Measurements from ENCODE around the gene DYSF.

The DYSF gene

DNA sequence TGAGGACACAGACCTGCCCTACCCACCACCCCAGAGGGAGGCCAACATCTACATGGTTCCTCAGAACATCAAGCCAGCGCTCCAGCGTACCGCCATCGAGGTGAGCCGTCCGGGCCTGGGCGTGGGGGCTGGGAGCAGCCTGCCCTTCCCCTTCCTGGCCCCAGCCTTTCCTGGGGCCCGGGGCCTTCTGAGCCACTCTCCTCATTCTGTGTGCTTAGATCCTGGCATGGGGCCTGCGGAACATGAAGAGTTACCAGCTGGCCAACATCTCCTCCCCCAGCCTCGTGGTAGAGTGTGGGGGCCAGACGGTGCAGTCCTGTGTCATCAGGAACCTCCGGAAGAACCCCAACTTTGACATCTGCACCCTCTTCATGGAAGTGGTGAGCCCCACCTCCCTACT lies 157.9 kb downstream of the DYSF start:
- Histone ChIP-seq H3K4me2 (ENCODE audit: low read length) (no peak overlapping the region), H4K20me1 (ENCODE audit: insufficient read depth, low read length) (no peaks in the 10 kb centered on the region), H2AFZ (ENCODE audit: low read depth, low read length) (no peak overlapping the region), H3K27me3 (ENCODE audit: low read depth, low read length) (0 out of 2 replicates have a peak, but pooled peaks cover 7% of the 10 kb centered on the region), H3K79me2 (ENCODE audit: low read length) (no peaks in the 10 kb centered on the region), H3K27ac (ENCODE audit: low read length) (no peak overlapping the region), H3K36me3 (replicated peaks; ENCODE audit: low read depth, low read length) (no peaks in the 10 kb centered on the region), H3K9me3 (ENCODE audit: insufficient read depth, low read length) (no peaks in the 10 kb centered on the region), H3K4me3 (ENCODE audit: low read length) (no peak overlapping the region), H3K4me1 (ENCODE audit: low read length) (no peaks in the 10 kb centered on the region), H3K9ac (ENCODE audit: low read length) (no peak overlapping the region)
- TF ChIP-seq, protein P1, sequence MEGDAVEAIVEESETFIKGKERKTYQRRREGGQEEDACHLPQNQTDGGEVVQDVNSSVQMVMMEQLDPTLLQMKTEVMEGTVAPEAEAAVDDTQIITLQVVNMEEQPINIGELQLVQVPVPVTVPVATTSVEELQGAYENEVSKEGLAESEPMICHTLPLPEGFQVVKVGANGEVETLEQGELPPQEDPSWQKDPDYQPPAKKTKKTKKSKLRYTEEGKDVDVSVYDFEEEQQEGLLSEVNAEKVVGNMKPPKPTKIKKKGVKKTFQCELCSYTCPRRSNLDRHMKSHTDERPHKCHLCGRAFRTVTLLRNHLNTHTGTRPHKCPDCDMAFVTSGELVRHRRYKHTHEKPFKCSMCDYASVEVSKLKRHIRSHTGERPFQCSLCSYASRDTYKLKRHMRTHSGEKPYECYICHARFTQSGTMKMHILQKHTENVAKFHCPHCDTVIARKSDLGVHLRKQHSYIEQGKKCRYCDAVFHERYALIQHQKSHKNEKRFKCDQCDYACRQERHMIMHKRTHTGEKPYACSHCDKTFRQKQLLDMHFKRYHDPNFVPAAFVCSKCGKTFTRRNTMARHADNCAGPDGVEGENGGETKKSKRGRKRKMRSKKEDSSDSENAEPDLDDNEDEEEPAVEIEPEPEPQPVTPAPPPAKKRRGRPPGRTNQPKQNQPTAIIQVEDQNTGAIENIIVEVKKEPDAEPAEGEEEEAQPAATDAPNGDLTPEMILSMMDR (IDR thresholded peaks at IDR 0.05; ENCODE audit: low read depth, low read length), result no peak
- no peak for TF ChIP-seq EZH2phosphoT487 (IDR thresholded peaks at IDR 0.05; ENCODE audit: low read depth)

DNA sequence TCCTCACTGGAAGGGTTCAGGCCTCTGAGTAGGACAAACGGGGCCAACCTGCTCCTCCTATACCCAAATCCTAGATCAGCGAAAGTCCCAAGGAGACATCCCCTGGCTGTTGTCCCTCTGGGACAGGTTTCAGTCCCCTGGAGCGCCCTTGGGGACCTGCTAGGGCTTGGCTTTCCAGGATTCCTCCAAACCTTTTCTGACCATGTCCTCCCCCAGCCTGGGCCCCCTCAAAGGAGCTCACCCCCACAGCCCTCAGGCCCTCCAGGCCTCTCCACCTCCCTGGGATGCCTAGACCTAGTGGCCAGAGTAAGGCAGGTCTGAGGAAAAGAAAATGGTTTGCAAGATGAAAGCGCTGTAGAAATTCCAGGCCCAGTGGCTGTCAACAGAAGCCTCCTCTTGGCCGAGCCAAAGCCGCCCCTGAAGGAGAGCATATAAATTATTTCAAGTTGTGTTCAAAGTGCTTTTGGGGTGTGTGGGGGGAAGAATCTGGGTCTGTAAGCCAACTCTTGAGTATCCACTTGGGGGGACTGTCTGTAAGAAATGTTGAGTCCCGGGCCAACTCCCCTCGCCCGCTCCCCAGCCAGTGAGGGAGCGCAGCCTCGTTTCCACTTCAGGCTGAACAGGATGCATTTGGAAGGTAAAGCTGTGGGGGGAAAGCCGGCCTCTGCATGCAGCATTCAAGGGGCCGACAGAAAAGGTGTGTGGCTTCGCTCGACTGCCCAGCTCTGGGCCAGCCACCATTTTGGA lies 158.6 kb downstream of the DYSF start:
- no peak overlapping the region for H3K9ac ChIP-seq (ENCODE audit: low read length)
- 0 out of 2 replicates have a peak, but pooled peaks cover under 1% of the 10 kb centered on the region for H3K27me3 ChIP-seq (ENCODE audit: low read depth, low read length)
- H3K36me3 ChIP-seq (replicated peaks; ENCODE audit: low read depth, low read length), result no peaks in the 10 kb centered on the region
- no peak for TF ChIP-seq EZH2phosphoT487 (IDR thresholded peaks at IDR 0.05; ENCODE audit: low read depth)
- TF ChIP-seq, protein P1 (IDR thresholded peaks at IDR 0.05; ENCODE audit: low read depth, low read length), result no peak
- H3K79me2 ChIP-seq (ENCODE audit: low read length), result no peaks in the 10 kb centered on the region
- no peak overlapping the region for H3K27ac ChIP-seq (ENCODE audit: low read length)
- H3K9me3 ChIP-seq (ENCODE audit: insufficient read depth, low read length), result no peaks in the 10 kb centered on the region
- H2AFZ ChIP-seq (ENCODE audit: low read depth, low read length), result no peak overlapping the region
- no peaks in the 10 kb centered on the region for H3K4me1 ChIP-seq (ENCODE audit: low read length)
- no peak overlapping the region for H3K4me3 ChIP-seq (ENCODE audit: low read length)
- no peaks in the 10 kb centered on the region for H4K20me1 ChIP-seq (ENCODE audit: insufficient read depth, low read length)
- H3K4me2 ChIP-seq (ENCODE audit: low read length), result no peak overlapping the region

DNA sequence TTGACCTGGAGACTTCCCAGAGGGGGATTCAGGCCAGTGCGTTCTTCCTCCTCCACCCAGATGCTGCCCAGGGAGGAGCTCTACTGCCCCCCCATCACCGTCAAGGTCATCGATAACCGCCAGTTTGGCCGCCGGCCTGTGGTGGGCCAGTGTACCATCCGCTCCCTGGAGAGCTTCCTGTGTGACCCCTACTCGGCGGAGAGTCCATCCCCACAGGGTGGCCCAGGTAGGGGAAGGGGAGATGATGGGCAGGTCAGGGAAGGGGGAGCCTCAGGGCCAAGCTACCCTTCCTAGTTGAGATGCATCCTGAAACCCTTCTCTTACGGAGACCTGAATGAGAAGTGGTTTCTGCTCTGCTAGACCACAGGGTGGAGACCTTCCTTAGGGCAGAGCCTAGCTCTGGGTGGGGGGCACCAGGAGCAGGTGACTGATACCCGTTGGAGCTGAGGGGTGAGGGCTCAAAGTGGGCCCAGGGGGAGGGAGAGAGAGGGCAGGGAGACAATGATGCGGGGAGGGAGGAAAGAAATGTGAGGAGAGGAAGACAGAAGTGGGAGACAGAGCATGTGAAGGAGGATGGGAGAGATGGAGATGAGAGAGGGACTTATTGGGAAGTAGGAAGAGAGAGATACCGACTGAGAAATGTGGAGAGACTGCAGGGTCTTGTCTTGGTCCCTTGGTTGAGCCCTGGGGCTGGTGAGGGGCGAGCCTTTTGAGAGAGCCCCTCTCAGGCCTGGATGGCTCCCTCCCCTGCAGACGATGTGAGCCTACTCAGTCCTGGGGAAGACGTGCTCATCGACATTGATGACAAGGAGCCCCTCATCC lies 159.4 kb downstream of the DYSF start:
- TF ChIP-seq, protein P1 (IDR thresholded peaks at IDR 0.05; ENCODE audit: low read depth, low read length), result no peak
- no peak for TF ChIP-seq EZH2phosphoT487 (IDR thresholded peaks at IDR 0.05; ENCODE audit: low read depth)
- Histone ChIP-seq H3K4me2 (ENCODE audit: low read length) (no peak overlapping the region), H3K27me3 (ENCODE audit: low read depth, low read length) (no peaks in the 10 kb centered on the region), H4K20me1 (ENCODE audit: insufficient read depth, low read length) (no peaks in the 10 kb centered on the region), H3K79me2 (ENCODE audit: low read length) (no peaks in the 10 kb centered on the region), H3K4me1 (ENCODE audit: low read length) (no peaks in the 10 kb centered on the region), H3K9me3 (ENCODE audit: insufficient read depth, low read length) (no peaks in the 10 kb centered on the region), H3K27ac (ENCODE audit: low read length) (no peak overlapping the region), H3K9ac (ENCODE audit: low read length) (no peak overlapping the region), H3K36me3 (replicated peaks; ENCODE audit: low read depth, low read length) (no peaks in the 10 kb centered on the region), H3K4me3 (ENCODE audit: low read length) (no peak overlapping the region), H2AFZ (ENCODE audit: low read depth, low read length) (no peak overlapping the region)

DNA sequence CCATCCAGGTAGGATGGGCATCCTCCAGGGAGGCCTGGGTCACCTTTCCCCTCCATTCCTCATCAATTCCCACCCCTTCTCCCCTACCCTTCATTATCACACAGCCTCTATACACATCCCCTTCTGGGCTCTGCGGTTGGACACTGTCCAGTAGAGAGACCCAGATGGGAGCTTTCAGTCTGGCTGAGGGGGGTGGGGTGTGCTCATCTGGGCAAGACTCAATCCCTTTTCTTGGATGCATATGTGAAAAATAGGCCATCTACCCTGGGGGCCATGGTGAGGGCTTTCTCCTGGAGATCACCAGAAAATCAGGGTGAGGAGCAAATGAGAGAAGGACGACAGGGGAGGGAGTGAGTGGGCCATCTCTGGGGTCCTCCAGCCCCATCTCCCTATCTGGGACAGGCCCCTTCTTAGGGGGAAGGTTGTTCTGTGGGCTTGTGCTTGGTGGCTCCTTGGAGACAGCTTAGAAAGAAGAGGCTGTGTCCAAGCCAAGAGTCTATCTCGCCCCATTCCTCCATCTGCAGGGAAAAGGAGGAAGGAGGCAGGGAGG lies 160.1 kb downstream of the DYSF start:
- H2AFZ ChIP-seq (ENCODE audit: low read depth, low read length), result no peak overlapping the region
- no peaks in the 10 kb centered on the region for H3K9me3 ChIP-seq (ENCODE audit: insufficient read depth, low read length)
- no peaks in the 10 kb centered on the region for H3K27me3 ChIP-seq (ENCODE audit: low read depth, low read length)
- no peaks in the 10 kb centered on the region for H4K20me1 ChIP-seq (ENCODE audit: insufficient read depth, low read length)
- H3K4me3 ChIP-seq (ENCODE audit: low read length), result no peak overlapping the region
- H3K79me2 ChIP-seq (ENCODE audit: low read length), result no peaks in the 10 kb centered on the region
- no peaks in the 10 kb centered on the region for H3K4me1 ChIP-seq (ENCODE audit: low read length)
- no peak overlapping the region for H3K27ac ChIP-seq (ENCODE audit: low read length)
- no peaks in the 10 kb centered on the region for H3K36me3 ChIP-seq (replicated peaks; ENCODE audit: low read depth, low read length)
- TF ChIP-seq EZH2phosphoT487 (IDR thresholded peaks at IDR 0.05; ENCODE audit: low read depth), result no peak
- TF ChIP-seq, protein P1 (IDR thresholded peaks at IDR 0.05; ENCODE audit: low read depth, low read length), result no peak
- no peak overlapping the region for H3K9ac ChIP-seq (ENCODE audit: low read length)
- H3K4me2 ChIP-seq (ENCODE audit: low read length), result no peak overlapping the region
